ENCODE measurements around the gene POLR1B. TPM values are rescaled to one million over a fixed set of nuclear protein-coding genes. Genes with fewer than 3 reads are reported as not detected.

POLR1B gene
- total RNA-seq, 1 experiment from 2014 or later: 42.2 TPM

- no peak for TF ChIP-seq CTCF (IDR thresholded peaks at IDR 0.05; ENCODE audit: insufficient read depth in 1 of 2, low read depth in 1 of 2, low read length in 1 of 2, severe bottlenecking in 1 of 2, unreplicated experiment in 1 of 2)
- Histone ChIP-seq H3K4me1 (peaks cover 10% of the 10 kb centered on the region; the same call in 1 of the 2 replicates), H3K27me3 (replicated peaks; ENCODE audit: control insufficient read depth, insufficient read depth, low read length) (no peaks in the 10 kb centered on the region), H3K4me3 (ENCODE audit: low read depth, low read length) (no peak overlapping the region; the same call in 1 of the 2 replicates), H3K9me3 (no peaks in the 10 kb centered on the region), H3K36me3 (ENCODE audit: control insufficient read depth, insufficient read depth, low read length) (no peaks in the 10 kb centered on the region)
- no TSS peak for BruUV-seq (replicated peaks)
- Mint-ChIP-seq H3K27me3 (ENCODE audit: insufficient read depth, unreplicated experiment) (no peaks in the 10 kb centered on the region), H3K4me3 (ENCODE audit: unreplicated experiment) (peak overlapping the region; percentile 24), H3K27ac (ENCODE audit: unreplicated experiment) (no peak overlapping the region), H3K4me1 (ENCODE audit: low read depth, unreplicated experiment) (no peaks in the 10 kb centered on the region), H3K36me3 (ENCODE audit: insufficient read depth, unreplicated experiment) (no peaks in the 10 kb centered on the region), H3K9me3 (ENCODE audit: unreplicated experiment) (no peaks in the 10 kb centered on the region)
- intact Hi-C loops (cut with micrococcal nuclease; ENCODE audit: unreplicated experiment): no loop called here
- POLR2A ChIA-PET: interaction anchor here (0.6 kb wide), 1 partner anchor 66 kb away, joined by 8 read pairs; no protein-coding TSS in a partner anchor
- DNase-seq: no peak
- CTCF ChIA-PET: interaction anchor here (0.6 kb wide), 1 partner anchor 26 kb away, joined by 3 read pairs; no protein-coding TSS in a partner anchor
Observed at GRCh38 chr2:112540906-112541305, 1.4 kb upstream of the POLR1B start.

- ChIA-PET CTCF (interaction anchor here (0.6 kb wide), 1 partner anchor 25 kb away, joined by 3 read pairs; no protein-coding TSS in a partner anchor), POLR2A (no interaction called here)
- Mint-ChIP-seq H3K27me3 (ENCODE audit: insufficient read depth, unreplicated experiment) (no peaks in the 10 kb centered on the region), H3K4me3 (ENCODE audit: unreplicated experiment) (no peak overlapping the region), H3K36me3 (ENCODE audit: insufficient read depth, unreplicated experiment) (no peaks in the 10 kb centered on the region), H3K27ac (ENCODE audit: unreplicated experiment) (no peak overlapping the region), H3K9me3 (ENCODE audit: unreplicated experiment) (no peaks in the 10 kb centered on the region), H3K4me1 (ENCODE audit: low read depth, unreplicated experiment) (no peaks in the 10 kb centered on the region)
- intact Hi-C loops (cut with micrococcal nuclease; ENCODE audit: unreplicated experiment): loop anchor here (1.0 kb wide), 2 partner anchors 36 to 43 kb away; partner anchors contain the start of gene CHCHD5
- peaks cover 10% of the 10 kb centered on the region; the same call in 1 of the 2 replicates for H3K4me1 ChIP-seq
- TF ChIP-seq CTCF (IDR thresholded peaks at IDR 0.05; ENCODE audit: insufficient read depth in 1 of 2, low read depth in 1 of 2, low read length in 1 of 2, severe bottlenecking in 1 of 2, unreplicated experiment in 1 of 2): no peak
- H3K27me3 ChIP-seq (replicated peaks; ENCODE audit: control insufficient read depth, insufficient read depth, low read length): no peaks in the 10 kb centered on the region
- DNase-seq: peak; percentile 78 to 79
- no peaks in the 10 kb centered on the region for H3K36me3 ChIP-seq (ENCODE audit: control insufficient read depth, insufficient read depth, low read length)
- peak overlapping the region; percentile 89 for H3K4me3 ChIP-seq (ENCODE audit: low read depth, low read length)
- no peaks in the 10 kb centered on the region for H3K9me3 ChIP-seq
- BruUV-seq (replicated peaks): TSS peak; percentile 97
Observed at GRCh38 chr2:112541315-112542122, 746 bp upstream of the POLR1B start.

GRCh38 chr2:112542984-112543661 lies 858 bp downstream of the POLR1B start:
- intact Hi-C loops (cut with micrococcal nuclease; ENCODE audit: unreplicated experiment): loop anchor here (1.0 kb wide), 4 partner anchors 34 to 183 kb away; partner anchors contain the start of gene CHCHD5
- Mint-ChIP-seq H3K4me1 (ENCODE audit: low read depth, unreplicated experiment) (no peaks in the 10 kb centered on the region), H3K9me3 (ENCODE audit: unreplicated experiment) (no peaks in the 10 kb centered on the region), H3K27me3 (ENCODE audit: insufficient read depth, unreplicated experiment) (no peaks in the 10 kb centered on the region), H3K4me3 (ENCODE audit: unreplicated experiment) (no peak overlapping the region), H3K36me3 (ENCODE audit: insufficient read depth, unreplicated experiment) (peaks cover 14% of the 10 kb centered on the region), H3K27ac (ENCODE audit: unreplicated experiment) (no peak overlapping the region)
- H3K4me1 ChIP-seq: peaks cover 10% of the 10 kb centered on the region; the same call in 1 of the 2 replicates
- POLR2A ChIA-PET: no interaction called here
- CTCF ChIA-PET: interaction anchor here (0.7 to 1.4 kb wide), 3 partner anchors 9 to 288 kb away, joined by 3 read pairs; partner anchors contain the start of gene ZC3H8
- H3K4me3 ChIP-seq (ENCODE audit: low read depth, low read length): peak overlapping the region; percentile 89
- DNase-seq: peak in 1 of 2 experiments; percentile 10
- no peak for TF ChIP-seq CTCF (IDR thresholded peaks at IDR 0.05; ENCODE audit: insufficient read depth in 1 of 2, low read depth in 1 of 2, low read length in 1 of 2, severe bottlenecking in 1 of 2, unreplicated experiment in 1 of 2)
- H3K36me3 ChIP-seq (ENCODE audit: control insufficient read depth, insufficient read depth, low read length): no peaks in the 10 kb centered on the region
- H3K27me3 ChIP-seq (replicated peaks; ENCODE audit: control insufficient read depth, insufficient read depth, low read length): no peaks in the 10 kb centered on the region
- H3K9me3 ChIP-seq: no peaks in the 10 kb centered on the region
- TSS peak; percentile 54 for BruUV-seq (replicated peaks)

Data from Caco-2 (cell line).